Endometrium (tissue), 2 donors: ENCODE measurements around the gene CHEK2.
A peak's percentile ranks its signal among the peaks of the same experiment; 100 is the strongest.
"Not testable (repeated sequence)": the region's sequence is repeated elsewhere in the genome, so short reads cannot be mapped to it uniquely, and the experiment has no call there.

ENCODE experiments used
- FAIRE-seq: peaks from 2 replicates; lab custom pipeline; 2012; peaks lifted over from hg19 to GRCh38; lab: Jason Lieb, UNC
- donor health status: control.
- donor health status: control.

Gene CHEK2

DNA sequence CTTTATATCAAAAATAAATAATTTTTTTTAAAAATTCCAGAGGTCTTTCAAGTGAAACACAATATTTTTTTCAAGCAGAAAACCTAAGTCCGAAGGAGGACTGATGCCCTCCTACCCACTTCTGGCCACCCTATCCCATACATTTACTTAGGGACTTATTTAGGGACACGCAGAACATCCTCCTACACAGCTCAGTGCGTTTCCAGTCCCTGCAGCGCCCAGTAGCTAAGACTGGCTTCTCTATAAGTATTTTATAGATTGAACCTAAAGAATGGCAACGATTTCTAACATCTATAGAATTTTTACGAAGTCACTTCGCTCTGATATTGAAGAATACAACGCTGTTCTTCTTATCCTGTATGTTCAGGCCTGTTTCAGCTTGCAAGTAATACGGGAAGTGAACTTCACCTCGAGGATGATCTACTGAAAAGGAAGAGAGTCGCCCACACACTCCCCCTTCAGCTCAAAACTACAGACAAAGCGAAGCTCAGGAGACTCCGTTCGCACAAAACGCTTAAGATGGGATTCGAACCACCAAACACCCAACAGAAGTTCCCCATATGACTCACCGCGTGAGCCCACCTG is 328 bp downstream of the CHEK2 start:
- no peak for FAIRE-seq

DNA sequence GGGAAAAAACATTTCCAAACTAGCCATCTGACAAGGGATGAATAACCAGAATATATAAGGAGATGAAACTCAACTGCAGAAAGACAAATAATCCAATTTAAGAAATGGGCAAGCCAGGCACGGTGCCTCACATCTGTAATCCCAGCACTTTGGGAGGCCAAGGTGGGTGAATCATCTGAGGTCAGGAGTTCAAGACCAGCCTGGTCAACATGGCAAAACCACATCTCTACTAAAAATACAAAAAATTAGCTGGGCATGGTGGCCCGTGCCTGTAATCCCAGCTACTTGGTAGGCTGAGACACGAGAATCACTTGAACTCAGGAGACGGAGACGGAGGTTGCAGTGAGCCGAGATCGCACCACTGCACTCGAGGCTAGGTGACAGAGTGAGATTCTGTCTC is 2.7 kb downstream of the CHEK2 start:
- not testable (repeated sequence) for FAIRE-seq

- FAIRE-seq, result no peak
Observed at GRCh38 chr22:28737701-28738100, 3.9 kb downstream of the CHEK2 start.

DNA sequence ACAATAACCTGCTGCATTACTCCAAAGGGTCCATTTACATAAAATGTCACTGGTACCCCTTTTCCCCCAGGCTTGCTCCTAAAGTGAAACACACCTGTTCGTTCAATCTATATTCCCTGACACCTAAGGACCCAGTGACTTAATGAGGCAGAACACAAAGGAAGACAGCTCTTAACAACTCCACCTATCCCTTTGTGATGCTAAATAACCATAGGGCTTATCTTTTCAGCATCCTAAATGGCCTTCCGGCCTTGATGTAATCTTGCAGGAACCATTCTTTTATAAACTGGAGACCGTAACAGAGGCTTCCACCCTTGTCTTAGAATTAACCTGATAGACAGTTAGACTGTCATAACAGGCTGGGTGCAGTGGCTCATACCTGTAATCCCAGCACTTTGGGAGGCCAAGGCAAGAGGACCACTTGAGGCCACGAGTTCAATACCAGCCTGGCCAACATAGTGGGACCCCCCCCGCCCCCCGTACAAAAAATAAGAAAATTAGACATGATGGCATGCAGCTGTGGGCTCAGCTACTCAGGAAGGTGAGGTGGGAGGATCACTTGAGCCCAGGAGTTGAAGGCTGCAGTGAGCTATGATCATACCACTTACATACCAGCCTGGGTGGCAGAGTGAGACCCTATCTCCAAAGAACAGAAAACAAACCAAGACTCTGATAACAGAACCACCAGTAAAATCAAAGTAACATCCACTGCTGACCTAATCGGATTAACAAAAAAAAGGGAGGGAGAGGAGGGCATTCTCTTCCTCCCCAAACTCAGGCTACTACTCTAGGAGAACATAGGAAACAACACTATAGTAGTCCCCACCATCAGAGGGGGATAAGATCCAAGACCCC is 5.1 kb downstream of the CHEK2 start:
- no peak for FAIRE-seq

DNA sequence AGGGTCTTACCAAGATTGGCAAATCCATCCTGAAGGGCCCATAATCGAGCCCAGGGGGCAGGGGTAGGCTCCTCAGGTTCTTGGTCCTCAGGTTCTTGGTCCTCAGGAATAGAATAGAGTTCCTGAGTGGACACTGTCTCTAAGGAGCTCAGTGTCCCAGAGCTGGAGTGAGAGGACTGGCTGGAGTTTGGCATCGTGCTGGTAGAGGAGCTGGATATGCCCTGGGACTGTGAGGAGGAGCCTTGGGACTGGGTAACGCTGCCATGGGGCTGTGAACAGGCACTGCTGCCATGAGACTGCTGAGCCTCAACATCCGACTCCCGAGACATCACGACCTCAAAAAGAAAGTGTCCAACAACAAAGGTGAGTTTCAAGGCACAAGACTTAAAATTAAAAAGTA is 7.2 kb downstream of the CHEK2 start:
- no peak for FAIRE-seq

GRCh38 chr22:28730179-28730578 is 11.4 kb downstream of the CHEK2 start:
- FAIRE-seq, result no peak

GRCh38 chr22:28728621-28729313 is 12.9 kb downstream of the CHEK2 start:
- FAIRE-seq, result no peak

DNA sequence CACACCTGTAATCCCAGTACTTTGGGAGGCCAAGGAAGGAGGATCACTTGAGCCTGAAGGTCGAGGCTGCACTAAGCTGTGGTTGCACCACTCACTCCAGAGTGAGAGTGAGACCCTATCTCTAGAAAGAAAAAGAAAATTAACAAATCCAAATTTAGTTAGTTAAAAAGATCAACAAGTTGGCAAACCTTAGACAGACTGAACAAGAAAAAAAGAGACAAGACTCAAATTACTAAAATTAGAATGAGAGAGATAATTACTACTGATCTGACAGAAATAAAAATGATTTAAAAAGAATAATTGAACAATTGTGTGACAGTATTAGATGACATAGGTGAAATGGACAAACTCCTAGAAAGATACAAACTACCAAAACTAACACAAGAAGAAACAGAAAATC is 13.6 kb downstream of the CHEK2 start:
- no peak for FAIRE-seq

DNA sequence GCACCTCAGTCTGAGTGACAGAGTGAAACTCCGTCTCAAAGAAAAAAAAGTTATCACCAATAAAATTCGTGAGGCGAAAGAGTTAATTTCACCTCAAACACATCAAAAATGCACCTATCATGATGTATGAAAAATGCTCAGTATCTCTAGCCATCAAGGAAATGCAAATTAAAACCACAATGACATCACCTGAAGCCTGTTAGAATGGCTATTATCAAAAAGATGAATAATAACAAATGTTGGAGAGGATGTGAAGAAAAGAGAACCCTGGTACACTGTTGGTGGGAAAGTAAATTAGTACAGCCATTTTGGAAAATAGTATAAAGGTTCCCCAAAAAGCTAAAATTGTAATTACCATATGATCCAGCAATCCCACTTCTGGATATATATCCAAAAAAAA is 23.6 kb downstream of the CHEK2 start:
- no peak for FAIRE-seq

DNA sequence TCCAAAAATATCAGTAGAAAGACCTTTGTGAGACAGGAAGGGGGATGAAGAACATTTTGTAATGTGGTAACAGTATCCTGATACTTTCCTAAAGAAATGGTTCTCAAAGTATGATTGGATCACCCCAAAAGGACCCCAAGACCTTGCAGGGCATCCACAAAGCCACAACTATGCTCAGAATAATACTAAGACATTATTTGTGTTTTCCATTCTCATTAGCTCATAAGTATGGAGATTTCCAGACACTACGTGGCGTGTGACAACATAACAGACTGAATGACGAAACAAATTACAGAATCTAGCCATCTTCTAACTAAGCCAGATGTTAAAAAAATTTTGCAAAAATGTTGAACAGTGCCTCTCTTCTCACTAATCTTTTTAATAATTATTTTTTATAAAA is 24.9 kb downstream of the CHEK2 start:
- FAIRE-seq, result no peak

DNA sequence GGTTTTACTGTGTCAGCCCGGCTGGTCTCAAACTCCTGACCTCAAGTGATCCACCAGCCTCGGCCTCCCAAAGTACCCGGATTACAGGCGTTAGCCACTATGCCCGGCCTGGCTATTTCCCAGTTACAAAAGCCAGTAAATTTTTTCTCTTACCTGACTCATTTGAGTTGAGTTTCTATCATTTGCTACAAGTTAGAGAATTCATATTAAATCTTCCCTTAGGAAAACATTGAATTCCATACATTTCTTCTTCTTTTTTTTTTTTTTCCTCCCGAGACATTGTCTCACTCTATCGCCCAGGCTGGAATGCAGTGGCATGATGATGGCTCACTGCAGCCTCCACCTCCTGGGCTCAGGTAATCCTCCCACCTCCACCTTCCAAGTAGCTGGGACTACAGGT is 26.0 kb downstream of the CHEK2 start:
- no peak for FAIRE-seq

- no peak for FAIRE-seq
Observed at GRCh38 chr22:28714043-28714628, 27.5 kb downstream of the CHEK2 start.

DNA sequence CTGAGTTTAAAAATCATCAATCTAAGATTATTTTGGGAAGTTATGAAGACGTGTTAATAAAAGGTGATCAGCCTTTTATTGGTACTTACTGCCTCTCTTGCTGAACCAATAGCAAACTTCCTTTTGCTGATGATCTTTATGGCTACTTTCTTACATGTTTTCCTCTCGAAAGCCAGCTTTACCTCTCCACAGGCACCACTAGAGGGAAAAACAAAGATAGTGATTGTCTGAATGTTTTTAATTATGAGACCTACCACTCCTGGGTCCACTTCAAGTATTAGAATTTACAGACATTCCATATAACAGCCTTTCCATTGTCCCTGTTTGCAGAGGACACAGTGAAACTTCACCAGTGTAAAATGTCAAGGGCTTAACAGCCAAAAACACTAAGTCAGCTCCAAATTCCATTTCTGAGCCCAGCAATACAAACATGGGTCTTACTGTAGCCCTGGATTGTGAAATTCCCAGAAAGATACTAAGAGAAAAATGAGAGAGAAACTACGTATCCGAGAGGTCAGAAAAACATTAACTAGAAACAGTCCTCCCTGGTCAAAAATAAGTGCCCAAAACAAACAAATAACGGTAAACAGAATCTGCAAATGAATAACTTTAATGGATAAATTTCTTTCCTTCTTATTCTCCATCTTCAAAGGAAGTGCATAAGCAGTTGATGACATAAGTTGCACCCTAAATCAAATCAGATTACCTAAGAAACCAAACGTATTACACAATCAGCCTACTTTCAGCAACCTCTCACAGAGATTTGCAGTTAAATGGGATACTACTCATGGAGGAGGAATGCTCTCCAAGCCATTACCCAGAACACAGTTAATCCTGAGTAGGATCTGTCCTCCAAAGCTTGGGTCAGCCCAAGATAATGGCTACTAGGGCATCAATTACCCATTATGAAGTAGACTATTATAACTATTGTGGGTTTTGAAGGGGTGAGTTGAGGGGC is 29.5 kb downstream of the CHEK2 start:
- peak; percentile 53 for FAIRE-seq

DNA sequence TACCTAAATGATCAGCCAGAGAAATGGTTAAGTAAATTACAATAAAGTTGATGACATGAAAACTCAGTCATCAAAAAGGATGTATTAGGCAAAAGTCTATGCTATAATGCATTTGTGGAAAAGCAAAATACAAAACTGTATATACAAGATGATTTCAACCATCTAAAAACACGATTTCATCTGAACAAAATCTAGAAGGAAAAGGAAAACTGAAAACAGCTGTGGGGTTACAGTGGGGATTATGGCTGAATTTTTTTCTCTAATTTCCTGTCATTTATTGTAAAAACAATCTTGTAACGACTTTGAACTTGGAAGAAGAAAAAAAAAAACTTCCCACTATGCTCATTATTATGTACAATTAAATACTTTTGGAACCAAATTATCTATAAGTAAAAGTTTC is 30.3 kb downstream of the CHEK2 start:
- no peak for FAIRE-seq

GRCh38 chr22:28710576-28711191 is 30.9 kb downstream of the CHEK2 start:
- no peak for FAIRE-seq

GRCh38 chr22:28710107-28710506 is 31.5 kb downstream of the CHEK2 start:
- FAIRE-seq, result no peak

- no peak for FAIRE-seq
Observed at GRCh38 chr22:28706845-28707244, 34.8 kb downstream of the CHEK2 start.

DNA sequence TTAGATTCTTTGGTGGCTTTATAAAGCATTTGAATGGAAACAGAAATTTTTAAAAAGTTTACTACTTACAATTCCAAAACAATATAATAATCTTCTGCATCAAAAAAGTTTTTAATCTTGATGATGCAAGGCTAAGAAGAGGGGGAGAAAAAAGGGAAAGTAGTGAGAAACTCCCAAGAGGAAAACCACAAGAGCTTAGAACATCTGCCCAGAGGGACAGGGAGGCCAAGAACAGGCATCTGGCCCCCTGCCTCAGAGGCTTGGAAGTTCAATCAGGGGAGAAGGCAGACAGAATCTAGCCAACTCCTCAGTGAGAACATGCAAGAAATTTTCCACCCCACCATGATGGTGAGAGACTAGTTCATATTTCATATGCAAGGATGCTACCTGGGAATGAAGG is 38.2 kb downstream of the CHEK2 start:
- no peak for FAIRE-seq

GRCh38 chr22:28702891-28703290 is 38.7 kb downstream of the CHEK2 start:
- FAIRE-seq, result no peak

GRCh38 chr22:28693041-28693760 is 48.4 kb downstream of the CHEK2 start:
- not testable (repeated sequence) for FAIRE-seq

DNA sequence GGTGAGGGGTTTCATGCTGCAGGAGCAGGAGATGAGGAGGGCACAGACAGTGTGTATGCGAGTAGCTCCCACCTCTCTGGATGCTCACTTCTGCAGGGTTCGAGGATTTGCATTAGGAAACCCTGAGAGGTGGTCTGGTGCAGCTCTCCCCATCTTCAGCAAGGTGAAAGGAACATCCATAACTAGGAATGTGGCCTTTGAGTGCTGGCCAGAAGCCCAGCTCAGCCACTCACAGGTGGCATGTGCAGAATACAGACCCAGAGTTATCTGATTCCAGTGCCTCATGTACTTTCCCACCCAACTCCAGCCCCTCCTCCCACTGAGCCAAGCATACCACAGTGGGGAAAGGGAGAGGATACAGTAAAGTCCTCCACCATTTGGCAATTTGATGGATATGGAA is 51.8 kb downstream of the CHEK2 start:
- not testable (repeated sequence) for FAIRE-seq
